GM13977 (cell line): Measurements from ENCODE around the gene TOP2A.

Source experiments
- DNase-seq: peaks from one replicate; pipeline ENCODE4 v3.0.0; 2012; ENCODE audit warnings: low spot score
- in situ Hi-C: fragments of 300-500 bp; cut with MboI; formaldehyde crosslinking; loops from one replicate; pipeline ENCODE4 v1.12.0; 2022; ENCODE audit warnings: low sequenced_read_pairs, low pct_unique_long_range_greater_than_20kb, mixed read lengths, inconsistent platforms; ENCODE audit not compliant: unreplicated experiment
- TF ChIP-seq, protein P1 (sequence below): IDR thresholded peaks from 2 replicates; pipeline ENCODE4 v1.5.1; 2012; ENCODE audit warnings: mild to moderate bottlenecking, control low read depth; ENCODE audit not compliant: insufficient read depth; ENCODE audit errors: extremely low read depth, missing control alignments

TOP2A gene

DNA sequence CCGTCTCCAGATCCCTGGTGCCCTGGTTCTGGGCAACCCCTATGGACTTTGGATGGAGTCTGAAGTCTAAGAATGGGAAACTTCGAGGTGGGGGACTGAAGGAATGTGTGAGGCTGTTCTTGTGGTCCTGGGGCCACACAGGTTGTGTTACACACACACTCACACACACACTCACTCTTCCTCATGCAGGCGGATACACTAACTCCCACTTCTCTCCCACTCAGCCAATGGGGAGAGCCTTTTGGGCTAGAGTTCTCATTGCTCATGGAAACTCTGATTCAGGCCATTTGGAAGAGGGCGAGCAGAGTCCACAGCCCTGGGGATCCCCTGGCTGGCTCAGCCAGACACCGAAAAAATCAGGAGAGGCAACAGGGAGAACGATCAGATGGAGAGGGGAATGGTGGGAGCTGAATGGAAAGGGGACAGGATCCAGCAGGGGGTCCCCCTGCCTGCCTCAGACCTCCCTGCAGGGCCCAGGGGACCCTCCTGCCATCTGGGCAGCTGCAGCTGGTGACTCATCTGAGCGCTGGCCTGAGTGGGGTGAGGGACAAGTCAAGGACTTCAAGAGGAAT is 34.6 kb upstream of the TOP2A start:
- in situ Hi-C loops: no loop called here
- TF ChIP-seq, protein P1, sequence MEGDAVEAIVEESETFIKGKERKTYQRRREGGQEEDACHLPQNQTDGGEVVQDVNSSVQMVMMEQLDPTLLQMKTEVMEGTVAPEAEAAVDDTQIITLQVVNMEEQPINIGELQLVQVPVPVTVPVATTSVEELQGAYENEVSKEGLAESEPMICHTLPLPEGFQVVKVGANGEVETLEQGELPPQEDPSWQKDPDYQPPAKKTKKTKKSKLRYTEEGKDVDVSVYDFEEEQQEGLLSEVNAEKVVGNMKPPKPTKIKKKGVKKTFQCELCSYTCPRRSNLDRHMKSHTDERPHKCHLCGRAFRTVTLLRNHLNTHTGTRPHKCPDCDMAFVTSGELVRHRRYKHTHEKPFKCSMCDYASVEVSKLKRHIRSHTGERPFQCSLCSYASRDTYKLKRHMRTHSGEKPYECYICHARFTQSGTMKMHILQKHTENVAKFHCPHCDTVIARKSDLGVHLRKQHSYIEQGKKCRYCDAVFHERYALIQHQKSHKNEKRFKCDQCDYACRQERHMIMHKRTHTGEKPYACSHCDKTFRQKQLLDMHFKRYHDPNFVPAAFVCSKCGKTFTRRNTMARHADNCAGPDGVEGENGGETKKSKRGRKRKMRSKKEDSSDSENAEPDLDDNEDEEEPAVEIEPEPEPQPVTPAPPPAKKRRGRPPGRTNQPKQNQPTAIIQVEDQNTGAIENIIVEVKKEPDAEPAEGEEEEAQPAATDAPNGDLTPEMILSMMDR: no peak

DNA sequence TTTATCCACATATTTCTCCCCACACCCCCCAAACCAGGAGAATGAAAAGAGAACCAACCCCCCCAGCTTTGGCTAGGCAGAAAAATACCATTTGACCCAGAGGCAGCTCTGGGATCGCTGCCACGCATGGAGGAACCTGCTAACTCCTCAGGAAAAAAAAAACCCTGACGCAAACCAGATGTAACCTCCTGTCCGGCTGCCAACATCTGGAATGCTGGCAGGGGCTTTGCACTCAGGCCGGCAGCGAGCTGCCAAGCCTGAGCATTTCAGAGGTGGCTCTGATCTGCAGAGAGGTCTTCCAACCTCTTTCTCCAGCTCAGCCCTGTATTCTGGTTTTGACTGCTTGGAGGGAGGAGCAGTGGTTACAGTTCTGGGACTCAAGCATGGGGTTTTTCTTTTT is 33.7 kb upstream of the TOP2A start:
- TF ChIP-seq, protein P1: no peak
- in situ Hi-C loops: no loop called here
- no peak for DNase-seq

More for the DNA sequence above, 34.6 kb upstream of the TOP2A start:
- DNase-seq: no peak

DNA sequence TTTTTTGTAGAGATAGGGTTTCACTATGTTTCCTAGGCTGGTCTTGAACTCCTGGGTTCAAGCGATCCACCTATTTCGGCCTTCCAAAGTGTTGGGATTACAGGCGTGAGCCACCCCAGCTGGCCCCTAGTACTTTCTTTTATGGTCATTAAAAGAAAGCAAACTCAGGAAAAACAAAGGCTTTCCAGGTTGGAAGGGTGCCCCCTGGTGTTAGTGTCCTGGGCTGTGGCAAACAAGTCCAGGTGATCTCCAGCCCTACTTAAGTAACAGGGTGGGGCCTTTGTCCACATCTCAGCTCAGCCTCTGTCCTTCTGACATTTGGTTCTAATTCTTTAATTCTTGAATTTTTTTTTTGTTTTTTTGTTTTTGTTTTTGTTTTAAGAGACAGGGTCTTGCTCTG is 32.5 kb upstream of the TOP2A start:
- in situ Hi-C loops: no loop called here
- DNase-seq: peak; percentile 62

DNA sequence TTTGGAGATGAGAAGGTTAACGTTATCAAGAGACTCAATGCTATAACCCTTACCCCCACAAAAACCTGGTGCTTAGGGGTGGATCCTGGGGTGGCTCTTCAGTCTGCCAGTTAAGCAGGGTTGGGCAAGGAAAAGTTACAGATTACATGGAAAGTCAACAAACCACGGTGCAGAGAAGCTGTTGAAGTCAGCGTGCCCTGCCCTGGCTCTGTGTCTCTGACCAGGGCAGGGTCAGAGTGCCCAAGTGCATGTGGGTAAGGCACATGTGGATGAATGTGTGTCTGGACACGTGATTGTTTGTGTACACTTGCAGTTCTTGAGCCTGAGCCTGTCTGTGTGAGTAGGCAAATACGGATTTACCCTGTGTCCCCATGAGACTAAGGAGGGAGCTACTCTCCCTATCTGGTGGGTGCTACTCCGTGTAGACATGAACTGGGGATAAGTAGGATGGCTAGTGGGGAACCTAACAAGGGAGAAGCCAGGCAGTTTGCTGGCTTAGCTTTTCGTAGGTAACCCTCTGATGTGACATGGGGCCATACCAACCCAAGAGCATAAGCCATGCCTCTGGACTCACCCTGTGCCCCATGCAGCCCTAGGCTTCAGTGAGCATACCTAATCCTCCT is 31.1 kb upstream of the TOP2A start:
- in situ Hi-C loops: no loop called here
- TF ChIP-seq, protein P1: no peak

More for the DNA sequence above, 32.5 kb upstream of the TOP2A start:
- TF ChIP-seq, protein P1: peak; percentile 63

DNA sequence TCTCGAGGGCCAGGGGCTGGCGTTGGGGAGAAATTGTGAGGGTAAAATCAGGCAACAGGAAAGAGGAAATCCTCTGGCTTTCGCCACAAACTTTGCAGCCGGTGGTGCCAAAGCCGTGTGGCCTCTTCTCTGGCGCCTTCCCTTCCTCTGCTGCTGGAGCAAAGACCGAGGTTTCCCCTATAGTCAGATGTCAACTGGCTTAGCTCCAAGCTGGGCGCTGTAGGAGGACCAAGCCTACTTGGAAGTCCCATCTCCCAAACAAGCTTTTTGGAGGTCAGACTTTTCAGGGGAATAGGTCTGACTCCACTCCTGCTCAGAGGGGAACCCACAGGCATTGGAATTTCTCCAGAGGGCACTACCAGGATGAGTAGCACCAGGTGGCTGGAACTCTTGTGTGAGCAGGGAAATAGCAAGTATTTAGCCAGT is 30.5 kb upstream of the TOP2A start:
- in situ Hi-C loops: no loop called here
- TF ChIP-seq, protein P1: no peak
- DNase-seq: no peak

More for the DNA sequence above, 31.1 kb upstream of the TOP2A start:
- DNase-seq: no peak

DNA sequence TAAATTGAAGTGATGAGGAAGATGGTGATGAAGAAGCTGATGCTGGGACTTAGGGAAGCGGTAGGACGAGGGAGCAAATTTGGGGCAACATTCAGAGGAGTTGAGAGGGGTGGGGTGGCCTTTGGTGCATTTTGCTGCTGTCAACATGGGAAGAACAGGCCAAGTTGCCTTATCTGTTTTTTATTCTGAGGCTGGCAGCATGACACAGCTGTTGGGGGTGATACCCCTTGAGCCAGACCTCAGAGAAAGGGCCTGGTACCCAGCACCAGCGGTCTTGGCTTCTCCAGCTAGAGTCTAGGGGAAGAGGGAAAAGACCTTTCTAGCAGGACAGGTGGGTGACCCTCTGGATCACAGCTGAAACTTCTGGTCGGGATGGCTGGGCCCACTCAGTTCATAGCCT is 30.1 kb upstream of the TOP2A start:
- no peak for DNase-seq
- in situ Hi-C loops: no loop called here
- TF ChIP-seq, protein P1: no peak
